Measurements from ENCODE around the gene COQ10A. TPM values are rescaled to one million over a fixed set of nuclear protein-coding genes. Genes with fewer than 3 reads are reported as not detected.

COQ10A gene
- 14.5 TPM for total RNA-seq
- polyA plus RNA-seq (ENCODE audit: insufficient read depth, low read depth, low replicate concordance), result 30.0 TPM
- long read RNA-seq, donor 1, partial matches to known transcripts, result 0 of 4 reads
- long read RNA-seq, donor 1, other reads (novel, unspliced or antisense), result 0 of 4 reads
- long read RNA-seq, donor 2, partial matches to known transcripts, result 0 of 2 reads
- long read RNA-seq, donor 2, other reads (novel, unspliced or antisense), result 0 of 2 reads
- long read RNA-seq, donor 3, transcript COQ10A-202 (5 exons, 1,410 nt), result major isoform, 5 of 8 reads
- long read RNA-seq, donor 3, partial matches to known transcripts, result 0 of 8 reads
- long read RNA-seq, donor 3, other reads (novel, unspliced or antisense), result 0 of 8 reads
- long read RNA-seq, donor 4, partial matches to known transcripts, result 0 of 6 reads
- long read RNA-seq, donor 4, other reads (novel, unspliced or antisense), result 0 of 6 reads
- long read RNA-seq, donor 5, result 0 reads
- long read RNA-seq, donor 6, partial matches to known transcripts, result 0 of 3 reads
- long read RNA-seq, donor 6, other reads (novel, unspliced or antisense), result 0 of 3 reads
- long read RNA-seq, donor 7, partial matches to known transcripts, result 2 of 7 reads
- long read RNA-seq, donor 7, other reads (novel, unspliced or antisense), result 2 of 7 reads
- long read RNA-seq, donor 8, partial matches to known transcripts, result 0 of 4 reads
- long read RNA-seq, donor 8, other reads (novel, unspliced or antisense), result 0 of 4 reads
- long read RNA-seq, donor 9, partial matches to known transcripts, result 0 of 4 reads
- long read RNA-seq, donor 9, other reads (novel, unspliced or antisense), result 0 of 4 reads
- long read RNA-seq, donor 10, partial matches to known transcripts, result 0 of 7 reads
- long read RNA-seq, donor 10, other reads (novel, unspliced or antisense), result 0 of 7 reads

GRCh38 chr12:56266693-56267442 lies at the start of gene COQ10A:
Gene COQ10A, plus strand, starts transcription at chr12:56266942. Its CDS starts 177 bp downstream, at chr12:56267119.
- H3K4me3 ChIP-seq (ENCODE audit: low read length in 3 of 3), result peak within 1 kb of the TSS; percentile 74 to 88 (median 77)
- DNase-seq (peak; percentile 93 to 96 (median 95)), FAIRE-seq (no peak)
- peak; percentile 51 for TF ChIP-seq CTCF (IDR thresholded peaks at IDR 0.05; ENCODE audit: borderline replicate concordance, extremely low read depth, insufficient read depth)
- no peaks in the 10 kb centered on the region for H3K27me3 ChIP-seq (ENCODE audit: control insufficient read depth, insufficient read depth, low read length)
- H3K9ac ChIP-seq (ENCODE audit: low read length in 3 of 3), result peak within 1 kb of the TSS; percentile 59 to 91 (median 63)
- H3K9me3 ChIP-seq (ENCODE audit: control insufficient read depth in 2 of 3, insufficient read depth in 1 of 3, low read length in 3 of 3), result no peaks in the 10 kb centered on the region
- intact Hi-C loops (cut with DNase I), result no loop called here
- peaks cover 0 to 13% (median 11%) of the 10 kb centered on the region in 3 donors for H3K36me3 ChIP-seq (ENCODE audit: control insufficient read depth in 2 of 3, insufficient read depth in 3 of 3, low read length in 3 of 3)
- peaks cover 0 to 9% (median 0%) of the 10 kb centered on the region in 3 donors for H3K4me1 ChIP-seq (ENCODE audit: control insufficient read depth in 2 of 3, insufficient read depth in 2 of 3, low read depth in 1 of 3, low read length in 3 of 3)
- peak within 1 kb of the TSS; percentile 96 to 97 for H3K27ac ChIP-seq (ENCODE audit: low read depth in 2 of 2, low read length in 2 of 2)

- H3K27ac ChIP-seq (ENCODE audit: low read depth in 2 of 2, low read length in 2 of 2), result no peak overlapping the region
- H3K9ac ChIP-seq (ENCODE audit: low read length in 3 of 3), result no peak overlapping the region
- no peak for DNase-seq
- H3K36me3 ChIP-seq (ENCODE audit: control insufficient read depth in 2 of 3, insufficient read depth in 3 of 3, low read length in 3 of 3), result peaks cover 0 to 5% (median 4%) of the 10 kb centered on the region in 3 donors
- H3K9me3 ChIP-seq (ENCODE audit: control insufficient read depth in 2 of 3, insufficient read depth in 1 of 3, low read length in 3 of 3), result no peaks in the 10 kb centered on the region
- FAIRE-seq, result no peak
- intact Hi-C loops (cut with DNase I), result no loop called here
- peaks cover 4 to 17% (median 8%) of the 10 kb centered on the region in 3 donors for H3K4me1 ChIP-seq (ENCODE audit: control insufficient read depth in 2 of 3, insufficient read depth in 2 of 3, low read depth in 1 of 3, low read length in 3 of 3)
- no peaks in the 10 kb centered on the region for H3K27me3 ChIP-seq (ENCODE audit: control insufficient read depth, insufficient read depth, low read length)
- TF ChIP-seq CTCF (IDR thresholded peaks at IDR 0.05; ENCODE audit: borderline replicate concordance, extremely low read depth, insufficient read depth), result no peak
- H3K4me3 ChIP-seq (ENCODE audit: low read length in 3 of 3), result no peak overlapping the region
Measured at GRCh38 chr12:56219840-56220239, 46.9 kb upstream of the COQ10A start.

GRCh38 chr12:56220611-56221231 lies 46.0 kb upstream of the COQ10A start:
- no peak for TF ChIP-seq CTCF (IDR thresholded peaks at IDR 0.05; ENCODE audit: borderline replicate concordance, extremely low read depth, insufficient read depth)
- Histone ChIP-seq H3K36me3 (ENCODE audit: control insufficient read depth in 2 of 3, insufficient read depth in 3 of 3, low read length in 3 of 3) (peaks cover 0 to 2% (median 0%) of the 10 kb centered on the region in 3 donors), H3K9me3 (ENCODE audit: control insufficient read depth in 2 of 3, insufficient read depth in 1 of 3, low read length in 3 of 3) (no peaks in the 10 kb centered on the region), H3K4me3 (ENCODE audit: low read length in 3 of 3) (peak overlapping the region; percentile 70 to 95 (median 82)), H3K4me1 (ENCODE audit: control insufficient read depth in 2 of 3, insufficient read depth in 2 of 3, low read depth in 1 of 3, low read length in 3 of 3) (peaks cover 4 to 17% (median 8%) of the 10 kb centered on the region in 3 donors), H3K27ac (ENCODE audit: low read depth in 2 of 2, low read length in 2 of 2) (peak overlapping the region; percentile 96 to 99), H3K9ac (ENCODE audit: low read length in 3 of 3) (peak overlapping the region; percentile 79 to 97 (median 86)), H3K27me3 (ENCODE audit: control insufficient read depth, insufficient read depth, low read length) (no peaks in the 10 kb centered on the region)
- intact Hi-C loops (cut with DNase I), result no loop called here
- peak in 1 of 5 donors; percentile 31 for DNase-seq
- FAIRE-seq, result no peak

Data from kidney (tissue), 22 donors.